Loucy (cell line): ENCODE measurements around the gene KCNG3.

Source experiments
- H2AFZ ChIP-seq: fragments of 200-600 bp; sonication (generic); 2 replicates; pipeline ENCODE4 v1.6.0; 2016; ENCODE audit warnings: antibody characterized with exemption, mild to moderate bottlenecking, low read length, moderate library complexity
- H3F3A ChIP-seq: fragments of 200-600 bp; 2 replicates; pipeline ENCODE4 v1.6.0; 2016; ENCODE audit warnings: antibody characterized with exemption, low read depth, mild to moderate bottlenecking
- H3K27me3 ChIP-seq: fragments of 200-600 bp; sonication (generic); 2 replicates; pipeline ENCODE4 v1.6.1; 2014; ENCODE audit warnings: low read length, mild to moderate bottlenecking; ENCODE audit not compliant: insufficient read depth, poor library complexity, severe bottlenecking
- H3K36me3 ChIP-seq: fragments of 200-600 bp; sonication (generic); 2 replicates; pipeline ENCODE4 v1.6.1; 2016; ENCODE audit warnings: low read length; ENCODE audit not compliant: insufficient read depth
- H3K4me1 ChIP-seq: fragments of 200-600 bp; sonication (generic); 2 replicates; pipeline ENCODE4 v1.5.1; 2014; ENCODE audit warnings: low read length, mild to moderate bottlenecking; ENCODE audit not compliant: insufficient read depth, poor library complexity, severe bottlenecking
- H3K4me2 ChIP-seq: fragments of 200-600 bp; sonication (generic); 2 replicates; pipeline ENCODE4 v1.6.0; 2014; ENCODE audit warnings: antibody characterized with exemption, low read length, low read depth, mild to moderate bottlenecking; ENCODE audit not compliant: poor library complexity, severe bottlenecking
- H3K4me3 ChIP-seq: fragments of 200-600 bp; sonication (generic); 2 replicates; pipeline ENCODE4 v1.5.1; 2014; ENCODE audit warnings: low read length, mild to moderate bottlenecking, mixed read lengths; ENCODE audit not compliant: poor library complexity, severe bottlenecking
- H3K79me2 ChIP-seq: fragments of 200-600 bp; sonication (generic); 2 replicates; pipeline ENCODE4 v1.6.1; 2014; ENCODE audit warnings: low read length; ENCODE audit not compliant: insufficient read depth
- H3K9ac ChIP-seq: fragments of 200-600 bp; sonication (generic); 2 replicates; pipeline ENCODE4 v1.6.0; 2014; ENCODE audit warnings: mild to moderate bottlenecking, low read depth, low read length, moderate library complexity; ENCODE audit not compliant: poor library complexity, severe bottlenecking
- H3K9me2 ChIP-seq: fragments of 200-600 bp; sonication (generic); replicated peaks from 2 replicates; pipeline ENCODE4 v1.6.1; 2016; ENCODE audit warnings: low read depth, low read length, mixed read lengths
- H3K9me3 ChIP-seq: fragments of 200-600 bp; sonication (generic); 2 replicates; pipeline ENCODE4 v1.6.1; 2014; ENCODE audit warnings: mild to moderate bottlenecking, antibody characterized with exemption, low read length, low read depth; ENCODE audit not compliant: insufficient read depth
- H4K20me1 ChIP-seq: fragments of 200-600 bp; sonication (generic); 2 replicates; pipeline ENCODE4 v1.6.0; 2014; ENCODE audit warnings: antibody characterized with exemption, low read length, mild to moderate bottlenecking; ENCODE audit not compliant: insufficient read depth, poor library complexity, severe bottlenecking
- CTCF ChIP-seq: fragments of 200-600 bp; sonication (generic); conservative IDR thresholded peaks from 2 replicates; pipeline ENCODE4 v1.5.1; 2014; ENCODE audit warnings: mild to moderate bottlenecking, antibody characterized with exemption, low read length
- EZH2phosphoT487 ChIP-seq: fragments of 200-600 bp; IDR thresholded peaks from 2 replicates; pipeline ENCODE4 v1.6.1; 2018; ENCODE audit warnings: antibody characterized with exemption, mild to moderate bottlenecking, moderate library complexity, borderline replicate concordance

KCNG3 gene

GRCh38 chr2:42510608-42511243 lies 16.9 kb upstream of the KCNG3 start:
- Histone ChIP-seq H3K27me3 (no peaks in the 10 kb centered on the region), H3K4me2 (no peak overlapping the region), H2AFZ (no peak overlapping the region)

GRCh38 chr2:42510191-42510590 lies 16.4 kb upstream of the KCNG3 start:
- no peak overlapping the region for H3K4me3 ChIP-seq
- H2AFZ ChIP-seq = no peak overlapping the region
- peaks cover 4% of the 10 kb centered on the region for H3K4me1 ChIP-seq

More at GRCh38 chr2:42510608-42511243, 16.9 kb upstream of the KCNG3 start:
- TF ChIP-seq EZH2phosphoT487 (no peak), CTCF (no peak)
- no peak overlapping the region for H3K9ac ChIP-seq
- H3K79me2 ChIP-seq = no peaks in the 10 kb centered on the region
- H4K20me1 ChIP-seq = no peaks in the 10 kb centered on the region
- no peak overlapping the region for H3K4me3 ChIP-seq
- no peaks in the 10 kb centered on the region for H3K9me2 ChIP-seq
- no peaks in the 10 kb centered on the region for H3F3A ChIP-seq
- peaks cover 4% of the 10 kb centered on the region for H3K4me1 ChIP-seq
- H3K9me3 ChIP-seq = no peaks in the 10 kb centered on the region
- no peaks in the 10 kb centered on the region for H3K36me3 ChIP-seq

GRCh38 chr2:42504364-42505230 lies 10.8 kb upstream of the KCNG3 start:
- Histone ChIP-seq H3K4me2 (no peak overlapping the region), H3K27me3 (no peaks in the 10 kb centered on the region), H3K4me3 (no peak overlapping the region), H3F3A (no peaks in the 10 kb centered on the region), H3K79me2 (no peaks in the 10 kb centered on the region), H3K36me3 (no peaks in the 10 kb centered on the region), H4K20me1 (no peaks in the 10 kb centered on the region), H3K9ac (no peak overlapping the region), H3K9me2 (no peaks in the 10 kb centered on the region), H3K4me1 (no peaks in the 10 kb centered on the region), H2AFZ (no peak overlapping the region), H3K9me3 (no peaks in the 10 kb centered on the region)
- no peak for TF ChIP-seq EZH2phosphoT487
- TF ChIP-seq CTCF = no peak

More at GRCh38 chr2:42510191-42510590, 16.4 kb upstream of the KCNG3 start:
- Histone ChIP-seq H4K20me1 (no peaks in the 10 kb centered on the region), H3K27me3 (no peaks in the 10 kb centered on the region), H3K4me2 (no peak overlapping the region), H3K36me3 (no peaks in the 10 kb centered on the region), H3K9ac (no peak overlapping the region), H3F3A (no peaks in the 10 kb centered on the region), H3K9me2 (no peaks in the 10 kb centered on the region), H3K79me2 (no peaks in the 10 kb centered on the region), H3K9me3 (no peaks in the 10 kb centered on the region)
- TF ChIP-seq EZH2phosphoT487 = no peak
- TF ChIP-seq CTCF = no peak
